ENCODE measurements around the gene TIAM1.
A peak's percentile ranks its signal among the peaks of the same experiment; 100 is the strongest.

The TIAM1 gene

GRCh38 chr21:31162827-31163226 lies 181.2 kb downstream of the TIAM1 start:
- no peak for DNase-seq

- no peak for DNase-seq
These were observed 181.9 kb downstream of the TIAM1 start for GRCh38 chr21:31162079-31162699.

- DNase-seq, result no peak
These were observed 182.9 kb downstream of the TIAM1 start for GRCh38 chr21:31161157-31161556.

- no peak for DNase-seq
These were observed 184.3 kb downstream of the TIAM1 start for GRCh38 chr21:31159808-31160207.

- no peak for DNase-seq
These were observed 185.1 kb downstream of the TIAM1 start for GRCh38 chr21:31158789-31159581.

- DNase-seq, result no peak
These were observed 186.3 kb downstream of the TIAM1 start for GRCh38 chr21:31157756-31158155.

GRCh38 chr21:31156662-31157061 lies 187.4 kb downstream of the TIAM1 start:
- no peak for DNase-seq

- no peak for DNase-seq
These were observed 187.9 kb downstream of the TIAM1 start for GRCh38 chr21:31156169-31156568.

- no peak for DNase-seq
These were observed 192.7 kb downstream of the TIAM1 start for GRCh38 chr21:31151156-31152045.

GRCh38 chr21:31145274-31145673 lies 198.8 kb downstream of the TIAM1 start:
- no peak for DNase-seq

GRCh38 chr21:31143036-31143435 lies 201.0 kb downstream of the TIAM1 start:
- no peak for DNase-seq

GRCh38 chr21:31142600-31142999 lies 201.5 kb downstream of the TIAM1 start:
- DNase-seq, result no peak

GRCh38 chr21:31141389-31142000 lies 202.6 kb downstream of the TIAM1 start:
- DNase-seq, result no peak

- DNase-seq, result no peak
These were observed 203.4 kb downstream of the TIAM1 start for GRCh38 chr21:31140676-31141075.

- DNase-seq, result peak; percentile 27
These were observed 204.0 kb downstream of the TIAM1 start for GRCh38 chr21:31140025-31140424.

GRCh38 chr21:31137960-31138359 lies 206.1 kb downstream of the TIAM1 start:
- DNase-seq, result no peak

- no peak for DNase-seq
These were observed 207.2 kb downstream of the TIAM1 start for GRCh38 chr21:31136891-31137290.

GRCh38 chr21:31135531-31136184 lies 208.4 kb downstream of the TIAM1 start:
- no peak for DNase-seq

- DNase-seq, result no peak
These were observed 210.7 kb downstream of the TIAM1 start for GRCh38 chr21:31133243-31133830.

GRCh38 chr21:31132574-31133242 lies 211.4 kb downstream of the TIAM1 start:
- DNase-seq, result no peak

GRCh38 chr21:31130821-31131220 lies 213.2 kb downstream of the TIAM1 start:
- DNase-seq, result no peak

- DNase-seq, result no peak
These were observed 215.8 kb downstream of the TIAM1 start for GRCh38 chr21:31128234-31128633.
